Measurements from ENCODE around the gene ARL6IP6.

The ARL6IP6 gene

DNA sequence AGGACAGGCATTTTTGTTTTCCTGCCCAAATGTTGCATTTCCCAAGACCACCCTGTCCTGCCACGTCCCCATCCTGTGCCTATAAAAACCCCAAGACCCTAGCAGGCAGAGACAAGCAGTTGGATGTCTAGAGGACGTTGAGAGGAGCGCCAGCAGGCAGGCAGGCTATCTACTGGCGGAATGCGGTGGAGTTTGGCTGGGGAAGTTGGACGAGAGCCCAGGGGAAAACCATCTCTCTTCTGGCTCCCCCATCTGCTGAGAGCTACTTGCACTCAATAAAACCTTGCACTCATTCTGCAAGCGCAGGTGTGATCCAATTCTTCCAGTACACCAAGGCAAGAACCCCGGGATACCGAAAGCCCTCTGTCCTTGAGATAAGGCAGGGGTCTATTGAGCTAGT is 72.5 kb downstream of the ARL6IP6 start:
- Histone ChIP-seq H3K36me3 (ENCODE audit: control insufficient read depth, insufficient read depth, low read length) (no peaks in the 10 kb centered on the region), H3K27me3 (replicated peaks; ENCODE audit: control insufficient read depth, insufficient read depth, low read length) (no peaks in the 10 kb centered on the region), H3K4me3 (replicated peaks; ENCODE audit: low read depth, low read length) (no peak overlapping the region)
- TF ChIP-seq, protein P1, sequence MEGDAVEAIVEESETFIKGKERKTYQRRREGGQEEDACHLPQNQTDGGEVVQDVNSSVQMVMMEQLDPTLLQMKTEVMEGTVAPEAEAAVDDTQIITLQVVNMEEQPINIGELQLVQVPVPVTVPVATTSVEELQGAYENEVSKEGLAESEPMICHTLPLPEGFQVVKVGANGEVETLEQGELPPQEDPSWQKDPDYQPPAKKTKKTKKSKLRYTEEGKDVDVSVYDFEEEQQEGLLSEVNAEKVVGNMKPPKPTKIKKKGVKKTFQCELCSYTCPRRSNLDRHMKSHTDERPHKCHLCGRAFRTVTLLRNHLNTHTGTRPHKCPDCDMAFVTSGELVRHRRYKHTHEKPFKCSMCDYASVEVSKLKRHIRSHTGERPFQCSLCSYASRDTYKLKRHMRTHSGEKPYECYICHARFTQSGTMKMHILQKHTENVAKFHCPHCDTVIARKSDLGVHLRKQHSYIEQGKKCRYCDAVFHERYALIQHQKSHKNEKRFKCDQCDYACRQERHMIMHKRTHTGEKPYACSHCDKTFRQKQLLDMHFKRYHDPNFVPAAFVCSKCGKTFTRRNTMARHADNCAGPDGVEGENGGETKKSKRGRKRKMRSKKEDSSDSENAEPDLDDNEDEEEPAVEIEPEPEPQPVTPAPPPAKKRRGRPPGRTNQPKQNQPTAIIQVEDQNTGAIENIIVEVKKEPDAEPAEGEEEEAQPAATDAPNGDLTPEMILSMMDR (IDR thresholded peaks at IDR 0.05; ENCODE audit: insufficient read depth, low read length, poor library complexity, severe bottlenecking): no peak
- DNase-seq (ENCODE audit: extremely low read depth, insufficient read length): no peak

DNA sequence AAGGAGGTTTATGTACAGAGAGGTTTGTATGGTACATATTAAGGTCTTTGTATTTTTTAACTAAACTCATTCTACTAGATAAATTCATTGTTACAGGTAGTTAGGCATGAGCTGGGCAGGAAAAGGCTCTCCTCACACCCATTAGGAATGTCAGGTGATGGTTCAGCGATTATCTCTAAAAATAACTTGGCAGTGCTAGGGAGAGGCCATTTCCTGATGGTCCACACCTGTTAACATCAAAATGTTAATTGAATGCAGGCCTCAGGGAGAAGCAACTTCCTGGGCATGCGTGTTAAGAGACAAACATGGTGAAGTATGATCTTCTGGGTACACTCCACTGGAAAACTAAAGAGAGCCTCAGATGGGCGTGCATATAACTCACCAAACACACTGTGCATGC is 73.6 kb downstream of the ARL6IP6 start:
- no peaks in the 10 kb centered on the region for H3K36me3 ChIP-seq (ENCODE audit: control insufficient read depth, insufficient read depth, low read length)
- TF ChIP-seq, protein P1 (IDR thresholded peaks at IDR 0.05; ENCODE audit: insufficient read depth, low read length, poor library complexity, severe bottlenecking): no peak
- DNase-seq (ENCODE audit: extremely low read depth, insufficient read length): no peak
- no peak overlapping the region for H3K4me3 ChIP-seq (replicated peaks; ENCODE audit: low read depth, low read length)
- H3K27me3 ChIP-seq (replicated peaks; ENCODE audit: control insufficient read depth, insufficient read depth, low read length): no peaks in the 10 kb centered on the region

DNA sequence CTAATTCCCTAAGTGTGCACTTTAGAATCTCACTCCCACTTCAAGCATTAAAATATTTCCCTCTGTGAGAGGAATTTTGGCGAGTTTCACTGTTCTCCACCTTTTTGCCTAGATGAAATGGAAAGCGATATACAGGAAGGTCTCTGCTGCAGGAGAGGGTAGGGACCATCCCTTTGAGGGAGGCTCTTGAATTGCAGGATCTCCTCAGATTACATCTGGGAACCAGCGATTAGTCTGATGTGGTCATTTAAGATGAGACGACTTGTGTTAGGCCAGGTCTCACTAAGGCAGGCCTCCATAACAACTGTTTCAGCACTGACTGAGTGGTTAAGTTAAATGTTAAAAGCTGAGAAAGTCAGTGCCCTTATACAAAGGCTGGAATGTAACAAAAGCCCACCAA is 74.6 kb downstream of the ARL6IP6 start:
- TF ChIP-seq, protein P1 (IDR thresholded peaks at IDR 0.05; ENCODE audit: insufficient read depth, low read length, poor library complexity, severe bottlenecking): no peak

DNA sequence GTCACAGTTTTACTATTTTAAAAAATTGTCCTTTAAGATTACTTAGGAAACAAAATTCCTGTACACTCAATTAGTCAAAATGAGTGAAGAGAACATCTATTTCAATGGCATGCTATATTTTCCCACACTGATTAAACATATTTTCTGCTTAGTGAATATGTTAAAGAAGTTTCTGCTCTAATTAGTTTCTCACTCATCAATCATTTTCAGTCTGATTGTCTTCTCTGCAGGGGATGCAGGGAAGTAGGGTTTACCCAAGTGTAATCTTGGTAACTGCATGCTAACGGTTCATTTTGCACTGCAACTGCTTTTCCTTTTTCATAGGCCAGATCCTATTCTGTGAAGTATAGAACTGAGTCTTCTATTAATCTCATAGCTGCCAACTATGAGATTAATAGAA is 78.5 kb downstream of the ARL6IP6 start:
- Histone ChIP-seq H3K36me3 (ENCODE audit: control insufficient read depth, insufficient read depth, low read length) (no peaks in the 10 kb centered on the region), H3K4me3 (replicated peaks; ENCODE audit: low read depth, low read length) (no peak overlapping the region), H3K27me3 (replicated peaks; ENCODE audit: control insufficient read depth, insufficient read depth, low read length) (no peaks in the 10 kb centered on the region)
- DNase-seq (ENCODE audit: extremely low read depth, insufficient read length): no peak
- TF ChIP-seq, protein P1 (IDR thresholded peaks at IDR 0.05; ENCODE audit: insufficient read depth, low read length, poor library complexity, severe bottlenecking): no peak

More for the DNA sequence above, 74.6 kb downstream of the ARL6IP6 start:
- no peak for DNase-seq (ENCODE audit: extremely low read depth, insufficient read length)
- no peaks in the 10 kb centered on the region for H3K27me3 ChIP-seq (replicated peaks; ENCODE audit: control insufficient read depth, insufficient read depth, low read length)
- no peaks in the 10 kb centered on the region for H3K36me3 ChIP-seq (ENCODE audit: control insufficient read depth, insufficient read depth, low read length)
- H3K4me3 ChIP-seq (replicated peaks; ENCODE audit: low read depth, low read length): no peak overlapping the region

DNA sequence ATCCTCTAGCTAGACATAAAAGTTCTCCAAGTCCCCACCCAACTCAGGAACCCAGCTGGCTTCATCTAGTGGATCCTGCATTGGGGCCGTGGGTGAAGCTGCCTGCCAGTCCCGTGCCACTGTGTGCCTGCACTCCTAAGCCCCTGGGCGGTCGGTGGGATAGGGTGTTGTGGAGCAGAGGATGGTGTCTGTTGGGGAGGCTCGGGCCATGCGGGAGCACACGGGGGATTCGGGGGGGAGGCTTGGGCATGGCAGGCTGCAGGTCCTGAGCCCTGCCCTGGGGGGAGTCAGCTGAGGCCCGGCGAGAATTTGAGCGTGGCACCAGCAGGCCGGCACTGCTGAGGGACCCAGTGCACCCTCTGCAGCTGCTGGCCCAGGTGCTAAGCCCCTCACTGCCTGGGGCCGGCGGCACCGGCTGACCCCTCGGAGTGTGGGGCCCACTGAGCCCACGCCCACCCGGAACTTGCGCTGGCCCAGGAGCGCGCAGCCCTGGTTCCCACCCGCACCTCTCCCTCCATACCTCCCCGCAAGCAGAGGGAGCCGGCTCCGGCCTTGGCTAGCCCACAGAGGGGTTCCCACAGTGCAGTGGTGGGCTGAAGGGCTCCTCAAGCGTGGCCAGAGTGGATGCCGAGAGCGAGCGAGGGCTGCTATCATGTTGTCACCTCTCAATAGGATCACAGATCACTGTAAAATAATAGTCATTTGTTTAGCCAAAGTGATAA is 86.4 kb downstream of the ARL6IP6 start:
- Histone ChIP-seq H3K36me3 (ENCODE audit: control insufficient read depth, insufficient read depth, low read length) (no peaks in the 10 kb centered on the region), H3K27me3 (replicated peaks; ENCODE audit: control insufficient read depth, insufficient read depth, low read length) (no peaks in the 10 kb centered on the region), H3K4me3 (replicated peaks; ENCODE audit: low read depth, low read length) (no peak overlapping the region)
- DNase-seq (ENCODE audit: extremely low read depth, insufficient read length): no peak
- TF ChIP-seq, protein P1 (IDR thresholded peaks at IDR 0.05; ENCODE audit: insufficient read depth, low read length, poor library complexity, severe bottlenecking): no peak
